Testis (tissue), 2 donors: ENCODE measurements around the gene NUP153.
"Not testable (repeated sequence)": the region's sequence is repeated elsewhere in the genome, so short reads cannot be mapped to it uniquely, and the experiment has no call there.

ENCODE experiments used
- POLR2A ChIP-seq: fragments of 450-650 bp; IDR thresholded peaks from one replicate; pipeline ENCODE4 v1.6.1; 2017; ENCODE audit warnings: antibody characterized with exemption, mild to moderate bottlenecking, moderate library complexity
- TF ChIP-seq, protein P1 (sequence below), 3 experiments: fragments of 450-650 bp in 2 of 3; fragments of 200-600 bp in 1 of 3; sonication (generic) in 1 of 3; IDR thresholded peaks; one replicate each; pipeline ENCODE4 v1.5.1; 2016 to 2019; ENCODE audit warnings: antibody characterized with exemption in 3 of 3, mild to moderate bottlenecking in 2 of 3, moderate library complexity in 1 of 3

DNA sequence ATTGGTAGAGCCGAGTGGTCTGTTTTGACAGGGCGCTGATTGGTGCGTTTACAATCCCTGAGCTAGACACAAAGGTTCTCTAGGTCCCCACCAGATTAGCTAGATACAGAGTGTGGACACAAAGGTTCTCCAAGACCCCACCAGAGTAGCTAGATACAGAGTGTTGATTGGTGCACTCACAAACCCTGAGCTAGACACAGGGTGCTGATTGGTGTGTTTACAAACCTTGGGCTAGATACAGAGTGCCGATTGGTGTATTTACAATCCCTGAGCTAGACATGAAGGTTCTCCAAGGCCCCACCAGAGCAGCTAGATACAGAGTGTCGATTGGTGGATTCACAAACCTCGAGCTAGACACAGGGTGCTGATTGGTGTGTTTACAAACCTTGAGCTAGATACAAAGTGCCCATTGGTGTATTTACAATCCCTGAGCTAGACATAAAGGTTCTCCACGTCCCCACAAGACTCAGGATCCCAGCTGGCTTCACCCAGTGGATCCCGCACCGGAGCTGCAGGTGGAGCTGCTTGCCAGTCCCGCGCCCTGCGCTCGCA, 38.1 kb upstream of the NUP153 start:
- TF ChIP-seq, protein P1, sequence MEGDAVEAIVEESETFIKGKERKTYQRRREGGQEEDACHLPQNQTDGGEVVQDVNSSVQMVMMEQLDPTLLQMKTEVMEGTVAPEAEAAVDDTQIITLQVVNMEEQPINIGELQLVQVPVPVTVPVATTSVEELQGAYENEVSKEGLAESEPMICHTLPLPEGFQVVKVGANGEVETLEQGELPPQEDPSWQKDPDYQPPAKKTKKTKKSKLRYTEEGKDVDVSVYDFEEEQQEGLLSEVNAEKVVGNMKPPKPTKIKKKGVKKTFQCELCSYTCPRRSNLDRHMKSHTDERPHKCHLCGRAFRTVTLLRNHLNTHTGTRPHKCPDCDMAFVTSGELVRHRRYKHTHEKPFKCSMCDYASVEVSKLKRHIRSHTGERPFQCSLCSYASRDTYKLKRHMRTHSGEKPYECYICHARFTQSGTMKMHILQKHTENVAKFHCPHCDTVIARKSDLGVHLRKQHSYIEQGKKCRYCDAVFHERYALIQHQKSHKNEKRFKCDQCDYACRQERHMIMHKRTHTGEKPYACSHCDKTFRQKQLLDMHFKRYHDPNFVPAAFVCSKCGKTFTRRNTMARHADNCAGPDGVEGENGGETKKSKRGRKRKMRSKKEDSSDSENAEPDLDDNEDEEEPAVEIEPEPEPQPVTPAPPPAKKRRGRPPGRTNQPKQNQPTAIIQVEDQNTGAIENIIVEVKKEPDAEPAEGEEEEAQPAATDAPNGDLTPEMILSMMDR (IDR thresholded peaks at IDR 0.05) = not testable (repeated sequence)
- TF ChIP-seq POLR2A = not testable (repeated sequence)
